Right atrium auricular region (tissue), 2 donors: ENCODE measurements around the gene SYTL2. TPM values are rescaled to one million over a fixed set of nuclear protein-coding genes. Genes with fewer than 3 reads are reported as not detected.

Experiments
- DNase-seq: peaks from one replicate; pipeline ENCODE4 v3.0.0-alpha.2; 2019; ENCODE audit warnings: low spot score
- H3K27ac ChIP-seq, 2 donors: fragments of 200-600 bp; sonication (generic); 1 replicate in 1 of 2; 2 replicates in 1 of 2; pipeline ENCODE4 v1.5.1; 2016 to 2019
- H3K27me3 ChIP-seq, 2 donors: fragments of 200-600 bp; sonication (generic); one replicate each; pipeline versions ENCODE4 v1.5.1 to v1.6.0; 2017 to 2019
- H3K36me3 ChIP-seq: fragments of 200-600 bp; sonication (generic); one replicate; pipeline ENCODE4 v1.5.1; 2016
- H3K4me1 ChIP-seq, 2 donors: fragments of 200-600 bp; sonication (generic); one replicate each; pipeline versions ENCODE4 v1.5.1 to v1.6.0; 2017 to 2019
- H3K4me3 ChIP-seq, 2 donors: fragments of 200-600 bp; sonication (generic); 1 replicate in 1 of 2; 2 replicates in 1 of 2; pipeline ENCODE4 v1.5.1; 2017 to 2019; ENCODE audit warnings: mild to moderate bottlenecking in 1 of 2, moderate library complexity in 1 of 2
- H3K9me3 ChIP-seq, 2 donors: fragments of 200-600 bp; sonication (generic); one replicate each; pipeline ENCODE4 v1.5.1; 2019
- CTCF ChIP-seq, 2 donors: fragments of 200-600 bp; sonication (generic); IDR thresholded peaks; one replicate each; pipeline ENCODE4 v1.5.1; 2019; ENCODE audit warnings: antibody characterized with exemption in 2 of 2
- total RNA-seq, 2 donors: library from RNA; depleted of rRNA; stranded (reverse); fragments of >200 nt; gene quantifications; one replicate each; pipeline ENCODE4 v1.1.0, GENCODE V29; 2016

Gene SYTL2
- total RNA-seq, 2 donors from 2014 or later = 5.0 to 12.1 TPM

- H3K4me1 ChIP-seq = peaks cover 0 to 9% of the 10 kb centered on the region in 2 donors
Observed at GRCh38 chr11:85827748-85828639, 17.1 kb upstream of the SYTL2 start.

GRCh38 chr11:85826116-85826855, 15.3 kb upstream of the SYTL2 start:
- Histone ChIP-seq H3K4me1 (peaks cover 0 to 9% of the 10 kb centered on the region in 2 donors), H3K27me3 (no peaks in the 10 kb centered on the region), H3K36me3 (no peaks in the 10 kb centered on the region), H3K27ac (no peak overlapping the region), H3K4me3 (no peak overlapping the region), H3K9me3 (no peaks in the 10 kb centered on the region)
- no peak for DNase-seq
- TF ChIP-seq CTCF (IDR thresholded peaks at IDR 0.05) = peak; percentile 22 to 64

More at GRCh38 chr11:85827748-85828639, 17.1 kb upstream of the SYTL2 start:
- Histone ChIP-seq H3K27me3 (no peaks in the 10 kb centered on the region), H3K9me3 (no peaks in the 10 kb centered on the region), H3K4me3 (no peak overlapping the region), H3K36me3 (no peaks in the 10 kb centered on the region), H3K27ac (no peak overlapping the region)
- no peak for TF ChIP-seq CTCF (IDR thresholded peaks at IDR 0.05)
- DNase-seq = no peak

GRCh38 chr11:85825616-85826015, 14.7 kb upstream of the SYTL2 start:
- Histone ChIP-seq H3K4me3 (no peak overlapping the region), H3K36me3 (no peaks in the 10 kb centered on the region), H3K27ac (no peak overlapping the region), H3K4me1 (peaks cover 0 to 9% of the 10 kb centered on the region in 2 donors), H3K27me3 (no peaks in the 10 kb centered on the region), H3K9me3 (no peaks in the 10 kb centered on the region)
- DNase-seq = no peak
- TF ChIP-seq CTCF (IDR thresholded peaks at IDR 0.05) = no peak

- Histone ChIP-seq H3K4me3 (no peak overlapping the region), H3K4me1 (peaks cover 0 to 9% of the 10 kb centered on the region in 2 donors), H3K9me3 (no peaks in the 10 kb centered on the region), H3K27ac (no peak overlapping the region), H3K27me3 (no peaks in the 10 kb centered on the region), H3K36me3 (no peaks in the 10 kb centered on the region)
- no peak for DNase-seq
- no peak for TF ChIP-seq CTCF (IDR thresholded peaks at IDR 0.05)
Observed at GRCh38 chr11:85823816-85824215, 12.9 kb upstream of the SYTL2 start.

- no peak for DNase-seq
- Histone ChIP-seq H3K27ac (no peak overlapping the region), H3K4me1 (peaks cover 0 to 7% of the 10 kb centered on the region in 2 donors), H3K4me3 (no peak overlapping the region), H3K36me3 (no peaks in the 10 kb centered on the region), H3K27me3 (no peaks in the 10 kb centered on the region), H3K9me3 (no peaks in the 10 kb centered on the region)
- no peak for TF ChIP-seq CTCF (IDR thresholded peaks at IDR 0.05)
Observed at GRCh38 chr11:85822814-85823213, 11.9 kb upstream of the SYTL2 start.
